GM18507 (cell line): ENCODE results near the gene GUCA1C.

Experiments
- DNase-seq: peaks from one replicate; pipeline ENCODE4 v3.0.0; 2011; ENCODE audit warnings: low read depth; ENCODE audit not compliant: insufficient read length; ENCODE audit errors: extremely low spot score
- FAIRE-seq: peaks from 2 replicates; lab custom pipeline; 2011; peaks lifted over from hg19 to GRCh38; lab: Jason Lieb, UNC

The GUCA1C gene, protein sequence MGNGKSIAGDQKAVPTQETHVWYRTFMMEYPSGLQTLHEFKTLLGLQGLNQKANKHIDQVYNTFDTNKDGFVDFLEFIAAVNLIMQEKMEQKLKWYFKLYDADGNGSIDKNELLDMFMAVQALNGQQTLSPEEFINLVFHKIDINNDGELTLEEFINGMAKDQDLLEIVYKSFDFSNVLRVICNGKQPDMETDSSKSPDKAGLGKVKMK

DNA sequence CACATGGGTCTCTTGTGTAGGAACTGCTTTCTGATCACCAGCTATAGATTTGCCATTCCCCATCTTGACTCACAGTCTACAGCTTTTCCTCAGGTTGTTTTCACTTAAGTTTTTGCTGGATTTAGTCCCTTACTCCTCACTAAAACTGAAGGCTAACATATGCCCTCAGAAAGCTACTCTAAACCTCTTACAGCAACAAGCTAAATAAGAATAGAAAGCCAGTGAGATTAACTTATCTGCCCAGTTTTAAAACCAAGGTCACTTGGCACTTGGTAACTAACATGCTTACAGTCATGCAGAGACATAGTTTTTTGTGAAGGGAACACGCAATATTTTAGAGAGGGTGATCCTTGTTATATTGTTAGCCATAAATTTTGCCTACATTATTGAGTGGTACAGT is at the start of gene GUCA1C:
Gene GUCA1C, minus strand, starts transcription at position 180 of the 400 bp plus-strand sequence. Its CDS starts 117 bp downstream, at position 63.
- DNase-seq (no peak), FAIRE-seq (no peak)

DNA sequence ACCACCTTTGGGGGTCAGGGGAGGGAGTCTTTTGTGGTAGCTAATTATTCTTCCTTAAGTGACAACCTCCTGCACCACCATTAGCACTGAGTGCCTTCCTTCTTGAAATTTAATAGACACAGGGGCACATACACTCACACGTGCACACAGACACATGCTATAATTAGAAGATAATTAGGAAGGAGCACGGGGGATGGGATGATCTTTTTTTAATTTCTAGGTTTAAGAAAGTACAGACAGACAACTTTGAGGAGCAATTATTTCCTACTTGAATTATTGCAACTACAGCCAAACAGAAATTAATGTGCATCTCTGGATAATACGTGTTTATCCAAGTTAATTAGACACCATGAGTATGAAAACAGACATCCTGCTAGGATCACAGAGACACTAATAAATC is 44.8 kb upstream of the GUCA1C start:
- no peak for FAIRE-seq

DNA sequence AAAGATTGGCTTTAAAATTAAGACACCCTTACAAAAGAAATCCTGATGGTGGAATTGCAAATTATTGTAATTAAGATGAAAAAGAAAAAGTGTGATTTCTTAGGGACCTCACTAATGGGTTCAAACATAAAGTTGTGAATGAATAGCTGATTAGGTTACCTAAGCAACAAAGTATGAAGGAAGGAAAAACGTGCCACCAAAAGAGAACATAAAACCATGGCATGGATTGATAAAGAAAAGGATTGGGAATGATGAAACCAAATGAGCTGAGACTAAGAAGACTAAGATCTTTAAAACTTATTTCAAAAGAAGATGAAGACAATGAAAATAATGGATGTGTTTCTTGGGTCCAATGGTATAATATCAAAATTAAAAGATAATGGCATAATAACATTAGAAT is 32.2 kb upstream of the GUCA1C start:
- DNase-seq, result no peak
- no peak for FAIRE-seq

More for the DNA sequence above, 44.8 kb upstream of the GUCA1C start:
- no peak for DNase-seq

DNA sequence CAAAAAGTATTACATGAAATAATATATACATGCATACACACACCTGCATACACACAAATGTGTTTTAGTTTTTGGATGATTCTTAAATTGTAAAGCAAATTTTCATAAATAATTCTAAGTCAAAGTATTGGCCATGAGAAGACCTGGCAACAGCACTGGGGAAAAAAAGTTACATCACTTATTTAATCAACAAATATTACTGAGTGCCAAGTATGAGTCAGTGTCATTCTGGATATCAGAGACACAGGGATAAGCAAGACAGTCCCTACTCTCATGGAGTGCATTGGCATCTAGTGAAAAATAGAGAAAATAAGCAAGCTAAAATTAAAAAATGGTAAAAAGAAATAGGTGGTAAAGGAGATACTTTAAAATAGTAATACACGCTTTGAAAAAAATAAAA is 29.4 kb upstream of the GUCA1C start:
- DNase-seq (no peak), FAIRE-seq (no peak)

DNA sequence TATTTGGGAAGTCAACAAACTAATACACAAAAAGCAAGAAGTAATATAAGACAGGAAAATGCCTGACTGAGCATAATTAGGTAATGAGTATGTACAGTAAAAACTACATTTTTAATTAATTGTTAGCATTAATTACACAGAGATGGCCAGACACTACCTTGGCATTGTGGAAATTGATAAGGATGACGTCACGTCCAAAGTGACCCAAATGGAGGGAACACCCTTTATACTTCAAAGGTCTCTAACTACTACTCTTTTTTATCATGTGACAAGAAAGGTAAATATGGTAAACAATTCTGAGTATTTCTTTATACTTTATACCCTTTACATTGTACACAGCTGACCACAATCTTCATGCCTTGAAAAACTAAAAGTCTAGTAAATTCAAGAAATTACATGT is 22.4 kb upstream of the GUCA1C start:
- FAIRE-seq (no peak), DNase-seq (no peak)

DNA sequence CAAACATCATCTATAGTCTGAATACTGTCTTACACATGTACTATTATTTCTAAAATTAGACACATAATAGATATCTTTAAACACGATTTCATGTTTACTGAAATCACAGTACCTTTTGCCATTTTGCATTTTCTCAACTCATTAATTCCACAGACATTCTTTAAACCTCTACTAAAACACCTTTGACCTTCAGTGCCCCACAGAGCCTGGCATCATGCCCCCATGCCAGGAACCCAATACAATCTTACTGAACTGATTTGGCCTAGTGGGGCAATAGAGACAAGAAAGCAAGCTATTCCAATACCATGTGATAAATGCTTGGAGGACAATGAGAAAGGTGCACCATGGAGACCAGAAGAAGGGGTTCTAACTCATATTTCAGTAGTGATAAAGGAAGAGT is 19.3 kb upstream of the GUCA1C start:
- FAIRE-seq, result no peak
- no peak for DNase-seq

DNA sequence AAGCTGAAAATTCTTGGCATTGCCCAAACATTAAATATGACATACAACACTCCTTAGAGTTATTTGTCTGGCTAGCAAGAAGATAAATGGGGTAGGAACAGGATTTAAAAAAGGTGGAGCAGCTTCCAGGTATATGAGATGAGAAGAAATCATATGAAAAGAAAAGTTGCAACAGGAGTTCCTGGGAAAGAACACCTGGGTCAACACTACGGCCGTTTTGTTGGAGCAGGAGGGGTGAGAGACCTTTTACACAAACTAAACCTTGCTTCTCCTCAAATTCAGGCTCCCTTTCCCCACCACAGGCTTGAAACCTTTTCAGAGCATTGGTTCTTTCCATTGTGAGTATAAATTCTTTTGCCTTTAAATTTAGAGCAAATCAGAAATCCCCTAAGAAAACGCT is 18.8 kb upstream of the GUCA1C start:
- DNase-seq, result no peak
- FAIRE-seq, result no peak

DNA sequence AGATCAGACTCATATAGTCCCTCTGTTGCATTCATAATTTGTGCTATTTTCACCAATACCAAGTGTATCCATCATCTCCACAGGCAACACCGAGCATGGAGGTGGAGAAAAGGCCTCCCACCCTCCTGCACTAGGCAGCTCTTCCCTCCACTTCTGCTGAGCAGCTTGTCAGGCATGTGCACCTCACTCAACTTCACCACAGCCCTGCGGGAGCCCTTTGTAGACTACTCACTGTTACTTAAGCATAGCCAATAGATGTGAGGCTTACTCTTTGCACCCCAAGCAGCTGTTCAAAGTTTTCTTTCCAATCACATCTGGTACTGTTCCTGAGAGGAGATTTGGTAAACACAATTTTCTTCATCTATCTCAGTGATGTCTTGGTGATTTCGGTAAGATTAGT is 16.9 kb upstream of the GUCA1C start:
- no peak for FAIRE-seq
- no peak for DNase-seq

DNA sequence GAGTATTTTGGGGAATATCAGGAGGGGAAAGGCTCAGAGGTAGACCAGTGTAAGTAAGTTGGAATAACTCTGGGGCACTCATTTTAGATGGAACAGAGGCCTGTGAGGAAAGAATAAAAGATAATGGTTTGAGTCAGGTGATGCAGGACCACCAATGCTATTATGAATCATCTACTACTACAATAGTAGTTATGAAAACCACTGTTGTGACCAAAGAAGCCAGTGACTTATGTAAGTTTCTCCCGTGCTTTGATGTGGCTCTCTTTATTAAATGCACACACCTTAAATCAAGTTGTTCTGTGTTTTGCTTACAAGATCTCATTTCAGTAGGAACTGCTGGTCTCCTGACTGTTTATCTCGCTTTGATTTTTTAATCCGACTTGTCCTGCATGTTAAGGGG is 13.1 kb upstream of the GUCA1C start:
- FAIRE-seq (no peak), DNase-seq (no peak)

DNA sequence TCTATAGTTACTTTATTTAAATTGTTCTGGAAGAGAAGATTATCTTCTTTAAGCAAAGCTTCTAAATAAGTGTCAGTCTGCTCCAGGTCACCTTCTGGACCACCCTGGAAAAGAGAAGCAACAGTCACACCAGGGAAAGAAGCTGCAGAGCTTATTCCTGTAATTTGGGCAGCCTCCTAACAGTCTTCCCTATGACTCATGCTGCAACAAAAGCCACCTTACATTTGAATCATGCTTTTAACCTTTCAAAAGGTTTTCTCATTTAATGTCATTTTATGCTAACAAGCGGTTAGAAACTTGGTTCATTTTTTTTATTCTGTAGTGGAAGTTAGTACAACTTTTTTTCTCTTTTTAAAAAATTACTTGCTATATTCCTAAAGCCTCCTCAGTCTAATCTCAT is 5.3 kb upstream of the GUCA1C start:
- no peak for DNase-seq
- no peak for FAIRE-seq

DNA sequence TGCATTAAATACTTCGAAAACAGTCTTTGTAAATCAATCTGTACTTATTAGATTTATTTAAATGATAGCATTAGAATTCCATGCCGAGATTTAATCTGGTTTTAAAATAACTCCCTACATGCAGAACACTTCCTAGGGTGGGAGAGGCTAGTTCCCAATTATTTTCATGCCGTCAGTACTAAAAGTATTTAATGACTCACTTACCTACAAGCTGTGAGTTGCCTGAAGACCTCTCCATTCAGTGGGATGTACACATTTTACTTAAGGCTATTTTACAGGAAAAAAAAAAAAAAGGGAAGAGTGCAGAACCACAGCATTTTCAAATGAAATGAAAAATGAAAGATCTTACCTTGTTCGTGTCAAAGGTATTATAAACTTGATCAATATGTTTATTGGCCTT is 469 bp downstream of the GUCA1C start:
- FAIRE-seq, result no peak
- no peak for DNase-seq

DNA sequence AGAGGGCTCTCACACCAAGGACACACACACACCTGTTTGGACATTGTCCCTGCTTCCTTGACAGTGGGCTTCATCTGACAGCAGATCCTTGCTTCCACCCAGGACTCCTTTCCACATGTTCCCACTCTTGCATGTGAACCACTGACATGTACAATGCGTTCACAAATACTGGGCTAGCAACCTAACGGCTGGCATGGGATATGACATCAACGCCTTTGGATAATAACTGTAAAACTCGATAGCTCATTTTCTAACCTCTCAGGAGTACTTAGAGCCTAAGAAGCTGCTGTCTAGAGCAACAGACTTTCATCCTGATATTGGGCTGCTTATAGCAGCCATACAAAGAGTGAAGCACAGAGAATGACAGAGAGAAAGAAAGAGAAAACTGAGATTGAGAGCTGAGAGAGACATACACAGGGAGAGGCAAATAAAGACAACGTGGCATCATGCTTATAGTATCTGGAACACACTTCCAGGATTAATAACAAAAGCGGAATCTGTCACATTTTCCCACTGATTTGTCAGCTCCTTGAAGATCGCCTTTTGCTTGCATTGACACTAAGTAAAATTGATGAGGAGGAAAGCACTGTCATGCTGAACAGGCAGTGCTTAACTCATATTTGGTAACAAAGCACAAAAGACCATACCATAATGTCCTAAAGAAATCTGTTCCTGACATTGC is 1.7 kb downstream of the GUCA1C start:
- no peak for DNase-seq
- FAIRE-seq, result no peak

DNA sequence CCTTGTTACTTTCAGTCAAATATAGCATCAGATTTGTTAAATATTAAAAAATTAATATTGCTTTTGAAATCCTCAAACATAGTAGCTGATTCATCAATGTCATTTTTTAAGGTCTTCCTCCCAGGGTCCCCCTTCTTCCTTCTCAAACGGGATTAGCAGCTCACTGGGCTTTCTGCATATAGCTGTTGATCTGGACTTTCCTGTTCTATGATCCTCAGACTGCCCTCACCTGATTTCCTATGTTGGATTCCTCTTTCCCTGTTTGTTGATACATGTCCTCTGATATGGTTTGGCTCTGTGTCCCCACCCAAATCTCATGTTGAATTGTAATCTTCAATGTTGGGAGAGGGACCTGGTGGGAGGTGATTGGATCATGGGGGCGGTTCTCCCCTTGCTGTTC is 5.8 kb downstream of the GUCA1C start:
- FAIRE-seq (no peak), DNase-seq (no peak)

DNA sequence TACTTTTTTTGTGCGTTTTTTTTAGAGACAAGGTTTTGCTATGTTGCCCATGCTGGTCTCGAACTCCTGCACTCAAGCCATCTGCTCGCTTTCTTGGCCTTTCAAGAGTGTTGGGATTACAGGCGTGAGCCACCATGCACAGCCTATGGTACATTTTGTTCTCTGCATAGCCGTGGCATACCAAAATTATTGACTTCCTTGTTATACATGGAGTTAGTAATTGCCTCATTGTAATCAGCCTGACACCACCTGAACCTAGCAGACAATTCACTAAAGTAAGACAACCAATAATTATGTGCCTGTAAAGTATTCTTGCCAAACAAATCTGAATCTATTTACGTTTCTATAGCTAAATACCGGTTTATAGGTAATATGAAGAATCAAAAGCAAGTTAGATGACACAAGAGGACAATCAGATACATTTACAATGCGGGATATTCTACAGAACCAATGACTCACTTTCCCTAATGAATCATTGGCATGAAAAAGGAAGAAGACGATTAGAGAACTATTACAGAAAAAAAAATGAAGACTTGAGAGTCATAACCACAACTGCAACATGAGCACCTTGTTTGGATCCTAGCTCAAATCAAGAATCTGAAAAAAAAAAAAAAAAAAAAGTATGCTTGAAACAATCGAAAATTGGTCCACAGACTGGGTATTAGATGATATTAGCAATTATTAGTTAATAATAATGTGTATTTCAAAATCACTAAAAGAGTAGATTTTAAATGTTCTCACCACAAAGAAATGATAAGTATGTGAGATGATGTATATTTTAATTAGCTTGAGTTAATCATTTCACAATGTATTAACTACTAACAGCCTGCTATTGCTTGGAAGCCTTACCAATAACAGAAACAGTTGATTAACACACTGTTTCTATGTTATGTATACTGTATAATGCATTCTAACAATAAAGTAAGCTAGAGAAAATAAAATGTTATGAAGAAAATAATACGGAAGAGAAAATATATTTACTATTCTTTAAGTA is 7.1 kb downstream of the GUCA1C start:
- FAIRE-seq, result no peak
- no peak for DNase-seq

DNA sequence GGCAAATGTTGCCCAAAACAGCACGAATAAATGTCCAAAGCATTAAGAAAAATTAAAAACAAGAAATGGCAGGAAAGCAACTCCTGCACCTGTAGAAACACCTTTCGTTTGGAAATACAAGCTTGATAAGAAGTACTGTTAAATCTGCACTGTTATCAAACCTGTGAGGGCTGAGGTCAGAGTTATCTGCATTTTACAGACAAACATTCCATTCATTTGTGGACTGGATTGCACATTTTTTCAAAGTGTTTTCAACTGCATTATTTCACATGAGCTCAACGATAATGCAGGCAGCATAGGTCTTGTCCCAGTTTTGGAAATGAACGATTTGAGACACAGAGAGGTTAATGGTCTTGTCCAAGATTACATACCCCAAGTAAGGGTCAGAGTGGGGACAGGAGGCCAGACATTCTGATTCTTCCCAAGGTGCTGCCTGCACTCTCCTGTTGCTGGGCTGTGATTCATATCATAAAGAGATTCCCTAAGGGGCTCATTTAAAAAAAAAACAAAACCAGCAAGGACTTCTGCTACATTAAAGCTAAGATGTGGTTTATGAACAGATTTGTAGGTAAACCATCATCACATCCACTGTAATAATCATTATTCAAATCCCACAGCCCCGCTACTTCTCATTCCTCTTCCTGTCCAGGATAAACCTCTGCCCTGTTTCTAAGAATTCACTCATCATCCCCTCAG is 13.0 kb downstream of the GUCA1C start:
- no peak for FAIRE-seq
- no peak for DNase-seq

DNA sequence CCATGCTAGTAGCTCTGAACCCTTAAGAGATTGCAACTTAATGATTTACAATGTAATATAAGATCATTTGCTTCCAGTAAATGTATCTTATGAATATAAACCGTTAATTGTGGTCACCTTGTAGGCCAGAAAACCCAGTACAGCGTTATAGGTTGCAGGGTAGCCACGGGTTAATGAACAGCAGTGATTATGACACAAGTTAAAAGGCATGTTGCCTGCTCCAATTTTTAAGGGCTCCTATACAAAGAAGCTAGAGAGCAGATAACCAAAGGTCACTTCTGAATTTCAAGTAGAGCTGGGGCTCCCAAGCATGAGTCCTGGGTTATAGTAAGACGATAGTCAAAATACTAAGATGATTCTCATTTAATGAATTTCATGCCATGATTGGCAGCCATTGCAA is 13.5 kb downstream of the GUCA1C start:
- no peak for DNase-seq
- no peak for FAIRE-seq

DNA sequence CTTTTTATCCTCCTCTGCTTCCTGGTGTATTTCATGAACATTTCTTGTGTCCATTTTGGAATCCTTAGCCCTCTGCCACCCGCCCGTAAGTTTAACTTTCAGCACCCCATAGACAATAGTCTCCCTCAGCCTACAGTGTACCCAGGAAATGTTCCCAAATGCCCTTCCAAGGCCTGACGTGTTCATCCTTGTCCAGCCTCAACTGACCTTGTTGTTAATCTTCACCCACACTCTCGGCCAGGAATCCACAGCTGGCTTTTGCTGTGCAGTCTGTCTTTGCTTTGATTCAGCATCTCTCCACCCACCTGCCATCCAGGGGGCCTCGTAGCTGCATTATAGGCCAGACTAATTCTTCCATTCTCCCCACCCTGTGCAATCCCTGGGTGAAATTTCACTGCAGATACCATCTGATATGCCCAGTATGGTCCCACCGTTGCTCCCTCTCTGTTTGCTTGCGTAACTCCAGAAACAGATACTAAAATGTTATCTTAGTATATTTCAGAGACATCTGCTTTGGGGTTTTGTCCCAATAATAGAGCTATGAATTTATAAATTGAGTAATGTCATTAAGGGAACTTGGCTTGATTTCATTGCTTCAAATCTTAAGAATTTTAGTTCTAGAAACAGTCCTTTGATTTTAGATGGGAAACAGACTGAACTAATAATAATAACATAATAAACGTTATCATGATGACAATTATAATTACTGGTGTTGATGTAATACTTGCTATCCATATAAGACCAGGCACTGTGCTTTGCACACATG is 16.6 kb downstream of the GUCA1C start:
- FAIRE-seq (no peak), DNase-seq (no peak)

DNA sequence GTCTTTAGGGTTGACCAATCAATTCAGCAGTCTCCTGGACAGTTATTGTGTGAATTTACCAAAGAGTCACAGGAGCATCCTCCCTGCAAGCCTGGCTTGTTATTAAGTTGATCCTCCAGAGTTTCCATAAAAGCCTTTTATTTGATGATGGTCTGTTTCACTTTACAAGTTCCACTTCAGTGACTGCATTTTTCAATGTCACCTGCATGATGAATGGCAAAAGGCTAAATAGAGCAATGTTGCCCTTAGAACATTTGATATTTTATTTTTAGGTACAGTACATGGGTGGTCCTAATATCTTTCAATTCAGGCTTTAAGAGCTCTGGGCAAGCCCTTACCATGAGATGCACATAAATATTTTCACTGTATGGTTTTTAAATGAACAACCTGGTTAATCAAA is 22.6 kb downstream of the GUCA1C start:
- FAIRE-seq (no peak), DNase-seq (no peak)

DNA sequence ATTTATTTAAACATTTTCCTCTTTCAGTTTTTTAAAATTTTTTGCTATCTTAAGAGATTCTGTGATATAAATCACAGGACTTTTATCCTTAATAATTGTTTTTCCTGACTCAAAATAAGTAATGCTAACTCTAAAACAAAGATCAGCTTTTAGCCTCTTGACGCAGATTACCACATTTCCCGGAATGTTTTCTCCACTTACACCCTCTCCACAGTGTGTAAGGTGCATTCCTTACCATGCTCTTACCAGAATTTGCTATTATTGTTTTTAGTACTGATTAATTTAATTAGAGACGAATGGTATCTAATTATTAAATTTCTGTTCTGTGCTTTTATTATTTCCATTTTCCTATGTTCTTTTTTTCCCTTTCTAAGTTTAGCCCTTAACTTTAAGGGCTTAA is 34.8 kb downstream of the GUCA1C start:
- no peak for FAIRE-seq
- no peak for DNase-seq
